GM19025 (cell line): ENCODE results near the gene ARRB1.

Experiments
- ATAC-seq: cut with Tn5 transposase; IDR thresholded peaks from one replicate; pipeline ENCODE4 v1.9.1; 2021; ENCODE audit warnings: mild to moderate bottlenecking, low read depth, moderate library complexity; ENCODE audit not compliant: unreplicated experiment

Gene ARRB1

GRCh38 chr11:75303544-75304224 lies 47.8 kb downstream of the ARRB1 start:
- no peak for ATAC-seq

- ATAC-seq, result no peak
Measured at GRCh38 chr11:75302371-75302770, 49.1 kb downstream of the ARRB1 start.

GRCh38 chr11:75301601-75302345 lies 49.7 kb downstream of the ARRB1 start:
- no peak for ATAC-seq

- no peak for ATAC-seq
Measured at GRCh38 chr11:75301131-75301530, 50.3 kb downstream of the ARRB1 start.

GRCh38 chr11:75298976-75299260 lies 52.5 kb downstream of the ARRB1 start:
- ATAC-seq, result no peak

GRCh38 chr11:75298191-75298975 lies 53.1 kb downstream of the ARRB1 start:
- no peak for ATAC-seq

GRCh38 chr11:75293903-75294302 lies 57.6 kb downstream of the ARRB1 start:
- no peak for ATAC-seq

GRCh38 chr11:75292943-75293342 lies 58.5 kb downstream of the ARRB1 start:
- ATAC-seq, result no peak

- no peak for ATAC-seq
Measured at GRCh38 chr11:75291741-75292140, 59.7 kb downstream of the ARRB1 start.

- no peak for ATAC-seq
Measured at GRCh38 chr11:75289919-75290318, 61.5 kb downstream of the ARRB1 start.

GRCh38 chr11:75289511-75289760 lies 62.0 kb downstream of the ARRB1 start:
- ATAC-seq, result no peak

GRCh38 chr11:75287579-75287978 lies 63.9 kb downstream of the ARRB1 start:
- ATAC-seq, result no peak

- ATAC-seq, result no peak
Measured at GRCh38 chr11:75286826-75287465, 64.5 kb downstream of the ARRB1 start.

GRCh38 chr11:75285776-75286360 lies 65.6 kb downstream of the ARRB1 start:
- ATAC-seq, result no peak

- no peak for ATAC-seq
Measured at GRCh38 chr11:75283391-75283931, 68.0 kb downstream of the ARRB1 start.

- ATAC-seq, result no peak
Measured at GRCh38 chr11:75281469-75282095, 69.9 kb downstream of the ARRB1 start.

GRCh38 chr11:75280770-75281468 lies 70.5 kb downstream of the ARRB1 start:
- ATAC-seq, result no peak

GRCh38 chr11:75280227-75280701 lies 71.2 kb downstream of the ARRB1 start:
- ATAC-seq, result no peak

- no peak for ATAC-seq
Measured at GRCh38 chr11:75279273-75279672, 72.2 kb downstream of the ARRB1 start.
